ENCODE measurements around the gene FARSB. TPM values are rescaled to one million over a fixed set of nuclear protein-coding genes. Genes with fewer than 3 reads are reported as not detected.

FARSB gene
- total RNA-seq, 1 experiment from 2014 or later, result 31.0 TPM

- no peak for DNase-seq (ENCODE audit: low spot score)
- peaks cover 20% of the 10 kb centered on the region for H3K36me3 Mint-ChIP-seq
- H3K9me3 Mint-ChIP-seq, result no peaks in the 10 kb centered on the region
- no peak for ATAC-seq
- TF ChIP-seq ATF2 (CRISPR knock-in tag; IDR thresholded peaks at IDR 0.05; ENCODE audit: borderline replicate concordance, low read depth) (no peak), SMAD3 (CRISPR knock-in tag; IDR thresholded peaks at IDR 0.05; ENCODE audit: borderline replicate concordance) (no peak), RORB (CRISPR knock-in tag; IDR thresholded peaks at IDR 0.05) (no peak), NR1H2 (CRISPR knock-in tag; IDR thresholded peaks at IDR 0.05) (no peak), SOX15 (CRISPR knock-in tag; IDR thresholded peaks at IDR 0.05) (no peak), NR3C1 (CRISPR knock-in tag; conservative IDR thresholded peaks at IDR 0.05; ENCODE audit: low read depth) (no peak), CTCF (IDR thresholded peaks at IDR 0.05) (no peak), NFE2L1 (CRISPR knock-in tag; IDR thresholded peaks at IDR 0.05) (no peak), CREB1 (CRISPR knock-in tag; IDR thresholded peaks at IDR 0.05) (no peak), MYBL2 (CRISPR knock-in tag; IDR thresholded peaks at IDR 0.05) (no peak), ZNF232 (CRISPR knock-in tag; IDR thresholded peaks at IDR 0.05) (no peak), E2F4 (CRISPR knock-in tag; IDR thresholded peaks at IDR 0.05; ENCODE audit: borderline replicate concordance, low read depth) (no peak), ATF3 (CRISPR knock-in tag; conservative IDR thresholded peaks at IDR 0.05) (no peak), ZSCAN18 (CRISPR knock-in tag; IDR thresholded peaks at IDR 0.05) (no peak), NR2C2 (CRISPR knock-in tag; IDR thresholded peaks at IDR 0.05) (no peak)
- H3K27me3 Mint-ChIP-seq (ENCODE audit: low read depth), result no peaks in the 10 kb centered on the region
- CTCF ChIA-PET, result no interaction called here
- H3K4me3 Mint-ChIP-seq, result no peak overlapping the region
- no peak overlapping the region for H3K27ac Mint-ChIP-seq
- POLR2A ChIA-PET, result no interaction called here
- no peaks in the 10 kb centered on the region for H3K4me1 Mint-ChIP-seq
Measured at GRCh38 chr2:222608081-222608480, 47.8 kb downstream of the FARSB start.

- Mint-ChIP-seq H3K4me1 (no peaks in the 10 kb centered on the region), H3K27ac (no peak overlapping the region), H3K27me3 (ENCODE audit: low read depth) (no peaks in the 10 kb centered on the region), H3K9me3 (no peaks in the 10 kb centered on the region), H3K36me3 (peaks cover 8% of the 10 kb centered on the region), H3K4me3 (no peak overlapping the region)
- ChIA-PET POLR2A (no interaction called here), CTCF (no interaction called here)
- DNase-seq (ENCODE audit: low spot score) (no peak), ATAC-seq (no peak)
- TF ChIP-seq E2F4 (CRISPR knock-in tag; IDR thresholded peaks at IDR 0.05; ENCODE audit: borderline replicate concordance, low read depth) (no peak), MLX (CRISPR knock-in tag; IDR thresholded peaks at IDR 0.05) (no peak), ERG (CRISPR knock-in tag; IDR thresholded peaks at IDR 0.05) (no peak), ZBTB21 (CRISPR knock-in tag; IDR thresholded peaks at IDR 0.05; ENCODE audit: borderline replicate concordance) (no peak), PRRX2 (CRISPR knock-in tag; IDR thresholded peaks at IDR 0.05) (no peak), OVOL2 (CRISPR knock-in tag; IDR thresholded peaks at IDR 0.05; ENCODE audit: borderline replicate concordance) (no peak), CDX4 (CRISPR knock-in tag; IDR thresholded peaks at IDR 0.05; ENCODE audit: borderline replicate concordance) (no peak), GRHL2 (CRISPR knock-in tag; IDR thresholded peaks at IDR 0.05; ENCODE audit: insufficient replicate concordance, severe bottlenecking) (no peak), SMAD4 (CRISPR knock-in tag; IDR thresholded peaks at IDR 0.05) (no peak), ZSCAN18 (CRISPR knock-in tag; IDR thresholded peaks at IDR 0.05) (no peak), RORB (CRISPR knock-in tag; IDR thresholded peaks at IDR 0.05) (no peak)
Measured at GRCh38 chr2:222606306-222606705, 49.6 kb downstream of the FARSB start.
